ENCODE results near the gene CREBBP.

DNA sequence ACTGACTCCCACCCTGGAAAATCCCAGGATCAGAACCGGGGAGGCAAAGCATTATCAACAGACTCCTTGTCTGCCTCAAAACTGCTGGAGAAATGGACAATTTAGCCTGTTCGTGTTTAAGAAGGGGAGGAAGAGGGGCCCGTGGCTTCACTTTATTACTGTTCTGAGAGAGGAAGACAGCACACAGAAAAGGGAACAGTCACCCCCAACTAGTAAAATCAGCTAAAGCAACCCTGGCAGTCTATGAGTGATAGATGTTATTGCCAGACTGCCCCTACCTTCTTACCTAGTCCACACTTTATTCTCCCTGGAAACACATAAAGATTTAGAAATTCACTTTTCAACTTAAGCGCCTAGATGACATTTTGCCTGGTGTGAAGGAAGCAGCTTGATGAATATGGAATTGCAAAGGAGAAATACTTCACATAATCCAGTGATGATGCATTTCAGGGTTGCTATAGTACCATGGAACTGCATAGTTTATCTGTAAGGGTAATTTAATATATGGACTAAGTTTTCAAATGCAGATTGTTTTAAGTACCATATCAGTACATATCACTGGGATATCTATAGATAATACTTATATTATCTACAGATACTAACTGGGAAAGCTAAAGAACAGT lies 126.3 kb downstream of the CREBBP start:
- TF ChIP-seq POLR2AphosphoS5 (IDR thresholded peaks at IDR 0.05; ENCODE audit: low read depth, low read length) (no peak), POLR2A (IDR thresholded peaks at IDR 0.05; ENCODE audit: low read depth, low read length) (no peak)
